ENCODE measurements around the gene MOB3A.
"Not testable (repeated sequence)": the region's sequence is repeated elsewhere in the genome, so short reads cannot be mapped to it uniquely, and the experiment has no call there.

Gene MOB3A

GRCh38 chr19:2096480-2097202 lies 515 bp upstream of the MOB3A start, which contains the start of gene IZUMO4:
IZUMO4 (plus strand) TSS chr19:2096915; CDS start chr19:2096946, 31 bp downstream.
- Histone ChIP-seq H3K36me3 (ENCODE audit: control insufficient read depth, insufficient read depth, low read length) (peaks cover 16% of the 10 kb centered on the region), H3K9me3 (ENCODE audit: control insufficient read depth, low read length) (no peaks in the 10 kb centered on the region), H3K4me3 (ENCODE audit: insufficient read depth, low read depth, low read length) (peak within 1 kb of the TSS; percentile 71), H3K4me1 (ENCODE audit: control insufficient read depth, insufficient read depth, low read length) (peaks cover 4% of the 10 kb centered on the region), H3K27ac (ENCODE audit: insufficient read depth, low read depth, low read length, poor library complexity, severe bottlenecking) (peak within 1 kb of the TSS; percentile 79), H3K27me3 (ENCODE audit: control insufficient read depth, insufficient read depth, low read length, poor library complexity, severe bottlenecking) (no peaks in the 10 kb centered on the region)
- 1% methylated on average over 70 of the region's 70 CpGs for WGBS, 2 experiments

DNA sequence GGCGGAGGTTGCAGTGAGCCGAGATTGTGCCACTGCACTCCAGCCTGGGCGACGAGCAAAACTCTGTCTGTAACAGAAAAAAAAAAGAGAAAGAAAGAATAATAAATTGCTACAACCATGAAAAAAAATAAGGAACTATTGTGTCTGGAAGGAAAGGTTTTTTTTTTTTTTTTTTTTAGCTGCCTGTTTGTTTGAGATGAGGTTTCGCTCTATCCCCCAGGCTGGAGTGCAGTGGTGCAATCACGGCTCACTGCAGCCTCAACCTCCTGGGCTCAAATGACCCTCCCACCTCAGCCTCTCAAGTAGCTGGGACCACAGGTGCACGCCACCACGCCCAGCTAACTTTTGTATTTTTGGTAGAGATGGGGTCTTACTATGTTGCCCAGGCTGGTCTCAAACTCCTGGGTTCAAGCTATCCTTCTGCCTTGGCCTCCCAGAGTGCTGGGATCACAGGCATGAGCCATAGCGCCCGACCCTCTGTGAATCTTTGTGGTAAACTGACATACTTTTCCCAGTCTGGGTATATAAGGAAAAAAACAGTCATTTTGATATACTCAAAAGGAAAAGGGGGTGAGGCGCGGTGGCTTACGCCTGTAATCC lies 4.1 kb downstream of the MOB3A start:
- H3K36me3 ChIP-seq (ENCODE audit: control insufficient read depth, insufficient read depth, low read length); H3K27me3 ChIP-seq (ENCODE audit: control insufficient read depth, insufficient read depth, low read length, poor library complexity, severe bottlenecking); H3K27ac ChIP-seq (ENCODE audit: insufficient read depth, low read depth, low read length, poor library complexity, severe bottlenecking); H3K9me3 ChIP-seq (ENCODE audit: control insufficient read depth, low read length); H3K4me1 ChIP-seq (ENCODE audit: control insufficient read depth, insufficient read depth, low read length); H3K4me3 ChIP-seq (ENCODE audit: insufficient read depth, low read depth, low read length): not testable (repeated sequence)
- WGBS, 2 experiments: 93 to 94% methylated on average over 12 to 13 of the region's 13 CpGs

GRCh38 chr19:2089727-2090053 lies 6.4 kb downstream of the MOB3A start:
- H3K9me3 ChIP-seq (ENCODE audit: control insufficient read depth, low read length): no peaks in the 10 kb centered on the region
- peaks cover 3% of the 10 kb centered on the region for H3K4me1 ChIP-seq (ENCODE audit: control insufficient read depth, insufficient read depth, low read length)
- no peaks in the 10 kb centered on the region for H3K27me3 ChIP-seq (ENCODE audit: control insufficient read depth, insufficient read depth, low read length, poor library complexity, severe bottlenecking)
- H3K36me3 ChIP-seq (ENCODE audit: control insufficient read depth, insufficient read depth, low read length): no peaks in the 10 kb centered on the region
- H3K27ac ChIP-seq (ENCODE audit: insufficient read depth, low read depth, low read length, poor library complexity, severe bottlenecking): no peak overlapping the region
- H3K4me3 ChIP-seq (ENCODE audit: insufficient read depth, low read depth, low read length): no peak overlapping the region
- 67 to 77% methylated on average over 2 of the region's 2 CpGs for WGBS, 2 experiments

- H3K27ac ChIP-seq (ENCODE audit: insufficient read depth, low read depth, low read length, poor library complexity, severe bottlenecking): no peak overlapping the region
- no peak overlapping the region for H3K4me3 ChIP-seq (ENCODE audit: insufficient read depth, low read depth, low read length)
- H3K27me3 ChIP-seq (ENCODE audit: control insufficient read depth, insufficient read depth, low read length, poor library complexity, severe bottlenecking): no peaks in the 10 kb centered on the region
- WGBS, 2 experiments: 89 to 90% methylated on average over 16 of the region's 16 CpGs
- peaks cover 3% of the 10 kb centered on the region for H3K4me1 ChIP-seq (ENCODE audit: control insufficient read depth, insufficient read depth, low read length)
- no peaks in the 10 kb centered on the region for H3K36me3 ChIP-seq (ENCODE audit: control insufficient read depth, insufficient read depth, low read length)
- no peaks in the 10 kb centered on the region for H3K9me3 ChIP-seq (ENCODE audit: control insufficient read depth, low read length)
Observed at GRCh38 chr19:2089001-2089711, 7.0 kb downstream of the MOB3A start.

- H3K9me3 ChIP-seq (ENCODE audit: control insufficient read depth, low read length): no peaks in the 10 kb centered on the region
- 89 to 92% methylated on average over 14 of the region's 14 CpGs for WGBS, 2 experiments
- no peak overlapping the region for H3K4me3 ChIP-seq (ENCODE audit: insufficient read depth, low read depth, low read length)
- peaks cover 3% of the 10 kb centered on the region for H3K4me1 ChIP-seq (ENCODE audit: control insufficient read depth, insufficient read depth, low read length)
- H3K27me3 ChIP-seq (ENCODE audit: control insufficient read depth, insufficient read depth, low read length, poor library complexity, severe bottlenecking): no peaks in the 10 kb centered on the region
- peaks cover 3% of the 10 kb centered on the region for H3K36me3 ChIP-seq (ENCODE audit: control insufficient read depth, insufficient read depth, low read length)
- H3K27ac ChIP-seq (ENCODE audit: insufficient read depth, low read depth, low read length, poor library complexity, severe bottlenecking): no peak overlapping the region
Observed at GRCh38 chr19:2087621-2088100, 8.5 kb downstream of the MOB3A start.

- H3K27me3 ChIP-seq (ENCODE audit: control insufficient read depth, insufficient read depth, low read length, poor library complexity, severe bottlenecking); H3K9me3 ChIP-seq (ENCODE audit: control insufficient read depth, low read length); H3K27ac ChIP-seq (ENCODE audit: insufficient read depth, low read depth, low read length, poor library complexity, severe bottlenecking); H3K4me1 ChIP-seq (ENCODE audit: control insufficient read depth, insufficient read depth, low read length); H3K4me3 ChIP-seq (ENCODE audit: insufficient read depth, low read depth, low read length); H3K36me3 ChIP-seq (ENCODE audit: control insufficient read depth, insufficient read depth, low read length): not testable (repeated sequence)
- 89 to 93% methylated on average over 13 of the region's 13 CpGs for WGBS, 2 experiments
Observed at GRCh38 chr19:2086695-2087620, 9.2 kb downstream of the MOB3A start.

GRCh38 chr19:2084993-2085720 lies 11.0 kb downstream of the MOB3A start:
- H3K27ac ChIP-seq (ENCODE audit: insufficient read depth, low read depth, low read length, poor library complexity, severe bottlenecking): no peak overlapping the region
- peaks cover 3% of the 10 kb centered on the region for H3K36me3 ChIP-seq (ENCODE audit: control insufficient read depth, insufficient read depth, low read length)
- H3K9me3 ChIP-seq (ENCODE audit: control insufficient read depth, low read length): no peaks in the 10 kb centered on the region
- H3K4me1 ChIP-seq (ENCODE audit: control insufficient read depth, insufficient read depth, low read length): peaks cover under 1% of the 10 kb centered on the region
- 92 to 94% methylated on average over 28 of the region's 28 CpGs for WGBS, 2 experiments
- no peaks in the 10 kb centered on the region for H3K27me3 ChIP-seq (ENCODE audit: control insufficient read depth, insufficient read depth, low read length, poor library complexity, severe bottlenecking)
- H3K4me3 ChIP-seq (ENCODE audit: insufficient read depth, low read depth, low read length): no peak overlapping the region

GRCh38 chr19:2083174-2083854 lies 12.8 kb downstream of the MOB3A start:
- H3K27me3 ChIP-seq (ENCODE audit: control insufficient read depth, insufficient read depth, low read length, poor library complexity, severe bottlenecking): no peaks in the 10 kb centered on the region
- H3K27ac ChIP-seq (ENCODE audit: insufficient read depth, low read depth, low read length, poor library complexity, severe bottlenecking): no peak overlapping the region
- H3K4me1 ChIP-seq (ENCODE audit: control insufficient read depth, insufficient read depth, low read length): no peaks in the 10 kb centered on the region
- H3K9me3 ChIP-seq (ENCODE audit: control insufficient read depth, low read length): no peaks in the 10 kb centered on the region
- no peak overlapping the region for H3K4me3 ChIP-seq (ENCODE audit: insufficient read depth, low read depth, low read length)
- WGBS, 2 experiments: 92 to 93% methylated on average over 20 of the region's 20 CpGs
- H3K36me3 ChIP-seq (ENCODE audit: control insufficient read depth, insufficient read depth, low read length): peaks cover 3% of the 10 kb centered on the region

Data from ectodermal cell (in vitro differentiated cells).